Measurements from ENCODE around the gene LCA5.

- no peak for TF ChIP-seq CTCF (IDR thresholded peaks at IDR 0.05)
- no peak for TF ChIP-seq POLR2AphosphoS5 (IDR thresholded peaks at IDR 0.05; ENCODE audit: low read depth, low read length)
- TF ChIP-seq REST (IDR thresholded peaks at IDR 0.05; ENCODE audit: insufficient read depth in 1 of 2, low read depth in 2 of 2, low read length in 1 of 2), result no peak
Observed at GRCh38 chr6:79515436-79515835, 21.8 kb downstream of the LCA5 start.
